ENCODE data around the gene SIGLEC10.
"Not testable (repeated sequence)": the region's sequence is repeated elsewhere in the genome, so short reads cannot be mapped to it uniquely, and the experiment has no call there.

SIGLEC10 gene

GRCh38 chr19:51417107-51417809 lies at the start of gene SIGLEC10:
SIGLEC10 (minus strand) TSS chr19:51417642; CDS start chr19:51417581, 61 bp downstream.
- DNase-seq, result no peak

GRCh38 chr19:51466723-51467122 lies 49.3 kb upstream of the SIGLEC10 start:
- no peak for DNase-seq

GRCh38 chr19:51463976-51464581 lies 46.6 kb upstream of the SIGLEC10 start:
- not testable (repeated sequence) for DNase-seq

- DNase-seq, result no peak
These were observed 45.2 kb upstream of the SIGLEC10 start for GRCh38 chr19:51462681-51463080.

- DNase-seq, result no peak
These were observed 44.8 kb upstream of the SIGLEC10 start for GRCh38 chr19:51462276-51462675.

GRCh38 chr19:51461723-51462161 lies 44.3 kb upstream of the SIGLEC10 start:
- DNase-seq, result no peak

- no peak for DNase-seq
These were observed 42.9 kb upstream of the SIGLEC10 start for GRCh38 chr19:51460164-51460992.

GRCh38 chr19:51458899-51459505 lies 41.6 kb upstream of the SIGLEC10 start:
- no peak for DNase-seq

- no peak for DNase-seq
These were observed 40.7 kb upstream of the SIGLEC10 start, which contains the start of gene SIGLEC8 for GRCh38 chr19:51458051-51458645. SIGLEC8 (minus strand) TSS chr19:51458454; CDS start chr19:51458387, 67 bp downstream.

- DNase-seq, result no peak
These were observed 40.0 kb upstream of the SIGLEC10 start for GRCh38 chr19:51457351-51458013.

GRCh38 chr19:51456541-51457290 lies 39.3 kb upstream of the SIGLEC10 start:
- DNase-seq, result no peak

- DNase-seq, result no peak
These were observed 33.4 kb upstream of the SIGLEC10 start for GRCh38 chr19:51450730-51451307.

- no peak for DNase-seq
These were observed 31.1 kb upstream of the SIGLEC10 start for GRCh38 chr19:51448411-51449016.

- no peak for DNase-seq
These were observed 30.6 kb upstream of the SIGLEC10 start for GRCh38 chr19:51448011-51448410.

- DNase-seq, result not testable (repeated sequence)
These were observed 30.1 kb upstream of the SIGLEC10 start for GRCh38 chr19:51447510-51447909.

- peak; percentile 68 for DNase-seq
These were observed 24.3 kb upstream of the SIGLEC10 start for GRCh38 chr19:51441410-51442390.

- no peak for DNase-seq
These were observed 23.5 kb upstream of the SIGLEC10 start for GRCh38 chr19:51440846-51441409.

GRCh38 chr19:51440052-51440451 lies 22.6 kb upstream of the SIGLEC10 start:
- DNase-seq, result no peak

GRCh38 chr19:51439021-51439465 lies 21.6 kb upstream of the SIGLEC10 start:
- peak; percentile 9 for DNase-seq

All from activated CD4-positive, alpha-beta T cell treated with anti-CD3 and anti-CD28 coated beads, Interleukin-2, amount 50 U/mL, for 1 hour (primary cell).